ENCODE results near the gene MSI2. TPM values are rescaled to one million over a fixed set of nuclear protein-coding genes. Genes with fewer than 3 reads are reported as not detected.

Gene MSI2
- total RNA-seq, 4 donors from 2014 or later, result 19.7 to 35.8 (median 22.4) TPM

DNA sequence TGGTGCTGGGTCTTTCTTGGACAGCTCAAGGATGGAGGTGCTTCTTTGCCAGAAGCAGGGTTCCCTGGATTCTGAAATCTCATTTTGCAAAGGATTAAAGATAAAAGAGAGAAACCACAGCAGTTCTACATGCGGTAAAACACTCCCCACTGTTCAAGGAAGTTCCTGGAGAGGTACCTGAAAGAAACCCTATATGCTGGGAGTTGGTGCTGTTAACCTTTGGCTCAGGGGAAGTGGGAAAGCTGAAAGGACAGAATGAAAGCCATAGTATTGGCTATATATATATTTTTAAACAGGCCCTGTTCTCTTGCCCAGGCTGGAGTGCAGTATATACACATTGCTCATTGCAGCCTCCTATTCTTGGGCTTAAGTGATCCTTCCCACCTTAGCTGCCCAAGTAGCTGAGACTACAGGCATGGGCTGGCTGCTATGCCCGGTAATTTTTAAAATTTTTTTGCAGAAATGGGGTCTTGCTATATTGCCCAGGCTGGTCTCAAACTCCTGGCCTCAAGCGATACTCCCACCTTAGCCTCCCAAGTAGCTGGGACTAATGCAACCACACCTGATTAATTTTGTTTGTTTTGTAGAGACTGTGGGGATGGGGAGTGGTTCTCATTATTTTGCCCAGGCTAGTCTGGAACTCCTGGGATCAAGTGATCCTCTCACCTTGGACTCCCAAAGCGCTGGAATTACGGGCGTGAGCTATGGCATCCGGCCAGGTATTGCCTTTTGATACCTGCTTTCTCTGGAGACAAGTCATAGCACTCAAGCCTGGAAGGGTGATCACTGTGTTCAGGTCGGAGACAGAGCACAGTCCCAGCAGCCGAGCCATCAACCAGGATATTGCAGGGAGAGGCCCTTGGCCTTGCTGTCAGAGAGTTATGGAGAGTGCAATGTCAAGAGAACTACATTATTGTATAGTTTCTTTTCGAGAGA, 55.2 kb downstream of the MSI2 start:
- Histone ChIP-seq H3K9me3 (no peaks in the 10 kb centered on the region), H3K27ac (no peak overlapping the region), H3K4me3 (no peak overlapping the region), H3K27me3 (no peaks in the 10 kb centered on the region), H3K36me3 (no peaks in the 10 kb centered on the region), H3K4me1 (no peaks in the 10 kb centered on the region)
- 59% methylated on average over 10 of the region's 10 CpGs for WGBS
- DNase-seq (ENCODE audit: low spot score in 2 of 2), result no peak
- TF ChIP-seq, protein P1, sequence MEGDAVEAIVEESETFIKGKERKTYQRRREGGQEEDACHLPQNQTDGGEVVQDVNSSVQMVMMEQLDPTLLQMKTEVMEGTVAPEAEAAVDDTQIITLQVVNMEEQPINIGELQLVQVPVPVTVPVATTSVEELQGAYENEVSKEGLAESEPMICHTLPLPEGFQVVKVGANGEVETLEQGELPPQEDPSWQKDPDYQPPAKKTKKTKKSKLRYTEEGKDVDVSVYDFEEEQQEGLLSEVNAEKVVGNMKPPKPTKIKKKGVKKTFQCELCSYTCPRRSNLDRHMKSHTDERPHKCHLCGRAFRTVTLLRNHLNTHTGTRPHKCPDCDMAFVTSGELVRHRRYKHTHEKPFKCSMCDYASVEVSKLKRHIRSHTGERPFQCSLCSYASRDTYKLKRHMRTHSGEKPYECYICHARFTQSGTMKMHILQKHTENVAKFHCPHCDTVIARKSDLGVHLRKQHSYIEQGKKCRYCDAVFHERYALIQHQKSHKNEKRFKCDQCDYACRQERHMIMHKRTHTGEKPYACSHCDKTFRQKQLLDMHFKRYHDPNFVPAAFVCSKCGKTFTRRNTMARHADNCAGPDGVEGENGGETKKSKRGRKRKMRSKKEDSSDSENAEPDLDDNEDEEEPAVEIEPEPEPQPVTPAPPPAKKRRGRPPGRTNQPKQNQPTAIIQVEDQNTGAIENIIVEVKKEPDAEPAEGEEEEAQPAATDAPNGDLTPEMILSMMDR (IDR thresholded peaks at IDR 0.05), result no peak
- no peak for TF ChIP-seq POLR2AphosphoS5 (IDR thresholded peaks at IDR 0.05)
- TF ChIP-seq EP300 (IDR thresholded peaks at IDR 0.05), result no peak
- no peak for TF ChIP-seq POLR2A (IDR thresholded peaks at IDR 0.05)

DNA sequence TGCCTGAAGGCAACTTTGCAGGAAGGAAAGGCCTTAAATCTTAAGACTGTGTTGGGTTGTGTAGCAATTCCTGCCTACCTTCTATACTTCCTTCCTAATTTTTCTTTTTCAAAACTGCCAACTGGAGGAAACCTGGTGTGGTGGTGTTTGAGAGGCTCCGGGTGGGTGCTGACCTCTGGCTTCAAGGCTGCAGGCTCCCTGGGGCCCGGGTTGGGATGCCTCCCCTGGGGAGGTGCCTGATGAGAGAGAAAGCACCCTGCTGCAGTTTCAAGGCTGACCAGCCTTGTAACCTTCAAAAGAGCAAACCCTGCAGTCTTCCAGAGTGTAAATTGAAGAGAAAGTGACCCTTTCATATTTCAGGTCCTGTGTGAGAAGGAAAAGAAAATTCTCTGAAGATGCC, 55.9 kb downstream of the MSI2 start:
- Histone ChIP-seq H3K4me1 (no peaks in the 10 kb centered on the region), H3K27ac (no peak overlapping the region), H3K36me3 (no peaks in the 10 kb centered on the region), H3K4me3 (no peak overlapping the region), H3K9me3 (no peaks in the 10 kb centered on the region), H3K27me3 (no peaks in the 10 kb centered on the region)
- DNase-seq (ENCODE audit: low spot score in 2 of 2), result no peak
- TF ChIP-seq EP300 (IDR thresholded peaks at IDR 0.05) (no peak), POLR2A (IDR thresholded peaks at IDR 0.05) (no peak), POLR2AphosphoS5 (IDR thresholded peaks at IDR 0.05) (no peak)
- TF ChIP-seq, protein P1 (IDR thresholded peaks at IDR 0.05), result no peak
- WGBS, result 90% methylated on average over 2 of the region's 2 CpGs

DNA sequence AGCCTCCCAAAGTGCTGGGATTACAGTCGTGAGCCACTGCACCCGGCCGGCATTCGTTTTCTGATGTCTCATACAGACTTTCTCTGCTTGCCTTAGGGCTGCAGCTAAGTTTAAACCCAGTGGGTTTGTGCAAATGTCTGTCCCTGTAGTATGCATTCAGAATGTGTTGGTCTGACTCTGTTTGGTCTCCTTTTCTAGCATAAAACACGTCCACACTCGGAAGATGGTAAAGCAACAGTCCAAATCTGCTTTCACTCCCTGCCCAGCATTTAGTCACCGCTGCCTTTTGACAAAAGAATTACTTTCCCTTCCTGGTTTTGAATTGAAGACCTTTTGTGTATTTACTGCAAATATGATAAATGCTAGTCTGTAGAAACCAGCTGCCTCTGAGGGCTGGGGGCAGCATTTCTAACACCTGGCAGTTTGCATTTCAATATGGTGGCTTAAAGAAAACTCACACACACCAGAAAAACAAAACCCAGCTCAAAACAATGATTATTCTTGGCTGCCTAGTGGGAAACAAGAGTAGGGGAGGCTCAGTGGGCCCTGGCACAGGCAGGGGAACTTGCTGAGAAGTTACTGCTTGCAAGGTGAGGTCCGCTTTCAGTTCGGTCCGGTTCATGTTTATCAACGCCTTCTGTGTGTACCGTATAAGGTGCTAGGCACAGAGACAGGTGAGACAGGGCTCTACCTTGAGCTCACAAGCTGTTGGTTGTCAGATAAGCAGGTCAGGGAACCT, 56.9 kb downstream of the MSI2 start:
- no peaks in the 10 kb centered on the region for H3K4me1 ChIP-seq
- no peaks in the 10 kb centered on the region for H3K27me3 ChIP-seq
- H3K27ac ChIP-seq, result no peak overlapping the region
- TF ChIP-seq POLR2AphosphoS5 (IDR thresholded peaks at IDR 0.05), result no peak
- no peak for TF ChIP-seq EP300 (IDR thresholded peaks at IDR 0.05)
- no peak for TF ChIP-seq POLR2A (IDR thresholded peaks at IDR 0.05)
- TF ChIP-seq, protein P1 (IDR thresholded peaks at IDR 0.05), result no peak
- H3K9me3 ChIP-seq, result no peaks in the 10 kb centered on the region
- no peak for DNase-seq (ENCODE audit: low spot score in 2 of 2)
- H3K36me3 ChIP-seq, result no peaks in the 10 kb centered on the region
- 88% methylated on average over 12 of the region's 12 CpGs for WGBS
- H3K4me3 ChIP-seq, result no peak overlapping the region

DNA sequence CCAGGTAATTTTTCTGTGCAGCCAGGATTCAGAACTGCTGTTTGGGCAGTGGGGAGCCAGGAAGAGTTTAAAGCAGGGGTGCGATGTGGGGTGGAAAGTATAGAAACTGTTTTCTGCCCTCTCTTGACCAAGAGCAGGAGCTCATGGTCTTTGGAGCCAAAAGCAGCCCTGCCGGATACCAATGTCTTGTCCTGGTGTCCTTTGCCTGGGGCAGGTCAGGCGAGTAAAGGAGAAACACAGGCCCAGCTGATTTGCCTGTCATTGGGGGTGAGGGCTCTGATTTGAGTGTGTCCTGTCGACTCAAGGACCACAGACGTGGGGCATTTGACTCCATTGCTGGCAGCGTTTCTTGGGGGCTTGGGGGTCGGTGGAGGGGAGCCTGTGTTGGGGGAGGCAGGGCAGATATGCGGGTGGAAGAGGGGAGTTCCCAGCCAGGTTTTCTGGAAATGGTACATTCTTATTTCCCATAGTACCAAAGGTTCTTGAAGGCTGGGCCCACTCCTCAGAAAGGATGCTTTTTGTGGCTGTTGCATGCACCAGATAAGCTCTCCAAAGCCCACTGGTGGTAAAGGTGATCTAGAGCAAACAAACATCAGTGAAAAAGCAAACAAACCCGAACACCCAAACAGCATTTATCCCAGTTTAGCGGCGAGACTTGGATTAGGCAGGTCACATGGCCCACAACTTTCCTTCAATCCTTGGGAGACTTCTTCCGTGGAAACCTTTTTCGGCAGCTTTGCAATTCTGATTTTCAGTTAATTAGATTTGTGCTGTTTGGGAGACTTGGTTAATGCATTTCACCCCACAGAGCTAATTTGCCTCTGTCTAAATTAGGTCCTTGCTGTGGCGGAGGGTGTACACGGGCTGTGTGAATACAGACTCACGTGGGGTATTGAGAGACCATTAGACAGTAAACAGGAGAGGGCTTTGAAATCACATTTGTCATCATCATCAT, 59.0 kb downstream of the MSI2 start:
- TF ChIP-seq POLR2A (IDR thresholded peaks at IDR 0.05), result no peak
- TF ChIP-seq POLR2AphosphoS5 (IDR thresholded peaks at IDR 0.05), result no peak
- TF ChIP-seq EP300 (IDR thresholded peaks at IDR 0.05), result no peak
- TF ChIP-seq, protein P1 (IDR thresholded peaks at IDR 0.05), result no peak
- Histone ChIP-seq H3K4me1 (no peaks in the 10 kb centered on the region), H3K27me3 (no peaks in the 10 kb centered on the region), H3K36me3 (no peaks in the 10 kb centered on the region), H3K9me3 (no peaks in the 10 kb centered on the region), H3K4me3 (no peak overlapping the region), H3K27ac (no peak overlapping the region)
- DNase-seq (ENCODE audit: low spot score in 2 of 2), result no peak
- WGBS, result 90% methylated on average over 16 of the region's 16 CpGs

Data from suprapubic skin (tissue), 4 donors.